Retina (tissue), 1 donor: Measurements from ENCODE around the gene PTPRN2.

ENCODE experiments used
- DNase-seq: peaks from one replicate; pipeline ENCODE4 v3.0.0-alpha.2; 2016

Gene PTPRN2

DNA sequence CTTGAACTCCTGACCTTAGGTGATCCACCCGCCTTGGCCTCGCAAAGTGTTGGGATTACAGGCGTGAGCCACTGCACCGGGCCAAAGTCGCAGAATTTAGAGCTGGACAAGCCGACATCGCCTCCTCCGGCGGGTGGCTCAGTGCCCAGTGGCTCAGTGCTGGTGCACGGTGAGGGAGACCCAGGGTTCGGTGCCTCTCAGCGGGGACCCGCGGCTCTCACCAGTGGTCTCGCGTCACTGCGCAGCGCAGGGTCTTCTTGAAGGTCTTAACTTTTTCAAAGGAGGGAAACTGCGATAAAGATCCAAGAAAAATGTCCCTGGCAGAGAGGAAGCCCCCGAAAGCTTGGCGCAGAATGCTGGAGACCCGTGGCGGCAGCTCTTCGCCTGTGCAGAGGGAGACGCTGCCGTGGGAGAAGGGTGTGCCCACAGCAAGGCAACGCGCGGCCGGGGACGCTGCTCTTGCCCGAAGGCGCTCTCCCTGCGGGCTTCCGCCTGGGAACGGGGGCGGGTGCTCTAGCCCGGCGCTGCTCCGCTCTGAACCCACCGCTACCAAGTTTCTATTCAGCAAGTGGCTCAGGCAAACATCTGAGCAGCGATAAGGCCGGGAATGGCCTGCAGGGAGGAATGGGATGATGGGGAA is 926.5 kb downstream of the PTPRN2 start:
- DNase-seq = no peak

DNA sequence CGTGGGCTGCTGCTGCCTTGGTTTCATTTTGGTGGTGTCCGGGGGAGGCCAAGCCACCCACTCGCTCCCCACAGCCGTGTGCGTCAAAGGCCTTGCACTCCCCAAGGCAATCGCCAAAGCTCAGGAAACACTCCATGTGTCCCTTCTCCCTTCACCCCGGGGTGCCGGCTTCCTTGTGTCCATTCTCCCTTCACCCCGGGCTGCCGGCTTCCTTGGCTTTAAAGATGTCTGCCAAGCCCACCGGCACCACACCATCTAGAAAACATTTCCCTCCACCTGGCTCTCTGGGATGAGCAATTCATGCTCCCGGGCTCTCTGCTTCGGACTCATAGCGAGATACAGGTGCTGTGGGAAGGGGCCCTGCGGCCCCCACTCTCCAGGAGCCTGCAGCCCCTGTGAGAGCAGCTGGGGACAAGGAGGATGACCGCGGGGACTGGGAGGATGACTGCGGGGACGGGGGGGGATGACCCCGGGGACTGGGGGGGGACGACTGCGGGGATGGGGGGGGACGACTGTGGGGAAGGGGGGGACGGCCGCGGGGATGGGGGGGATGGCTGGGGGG is 928.7 kb downstream of the PTPRN2 start:
- no peak for DNase-seq

DNA sequence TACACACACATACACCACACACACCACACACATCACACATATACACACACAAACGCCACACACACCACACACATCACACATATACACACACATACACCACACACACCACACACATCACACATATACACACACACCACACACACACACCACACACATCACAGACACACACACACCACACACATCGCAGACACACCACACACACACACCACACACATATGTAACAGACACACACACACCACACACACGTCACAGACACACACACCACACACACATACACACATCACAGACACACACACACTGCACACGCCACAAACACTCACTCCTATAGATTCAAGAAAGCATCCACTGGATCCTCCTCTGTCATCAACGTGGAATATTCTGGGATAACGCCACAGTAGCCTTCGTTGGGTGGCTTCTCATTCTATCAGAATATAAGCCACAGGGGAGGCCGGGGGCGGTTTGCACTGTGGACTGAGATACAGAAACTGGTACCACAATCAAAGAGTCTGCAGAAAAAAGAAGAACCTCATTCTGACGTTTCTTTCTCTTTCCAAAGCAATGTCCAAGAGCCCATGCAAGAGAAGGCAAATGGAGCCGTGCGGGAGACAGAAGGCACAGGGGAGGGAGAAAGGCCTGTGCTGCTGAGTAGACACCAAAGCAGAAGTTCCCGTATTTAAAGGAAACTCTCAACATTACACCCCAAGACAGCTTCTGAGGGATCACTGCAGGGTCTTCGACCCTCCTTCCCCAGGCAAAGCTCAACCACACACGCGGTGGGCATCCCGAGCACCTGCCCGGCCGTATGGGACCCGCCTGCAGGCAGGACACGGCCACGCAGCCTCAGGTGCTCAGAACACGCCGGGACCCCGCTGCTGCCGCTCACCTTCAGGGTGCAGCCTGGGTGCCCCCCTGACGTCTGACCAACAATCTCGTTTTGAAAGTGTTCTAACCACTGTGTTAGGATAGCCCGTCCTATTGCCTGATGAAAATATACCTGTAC is 929.6 kb downstream of the PTPRN2 start:
- DNase-seq = no peak

DNA sequence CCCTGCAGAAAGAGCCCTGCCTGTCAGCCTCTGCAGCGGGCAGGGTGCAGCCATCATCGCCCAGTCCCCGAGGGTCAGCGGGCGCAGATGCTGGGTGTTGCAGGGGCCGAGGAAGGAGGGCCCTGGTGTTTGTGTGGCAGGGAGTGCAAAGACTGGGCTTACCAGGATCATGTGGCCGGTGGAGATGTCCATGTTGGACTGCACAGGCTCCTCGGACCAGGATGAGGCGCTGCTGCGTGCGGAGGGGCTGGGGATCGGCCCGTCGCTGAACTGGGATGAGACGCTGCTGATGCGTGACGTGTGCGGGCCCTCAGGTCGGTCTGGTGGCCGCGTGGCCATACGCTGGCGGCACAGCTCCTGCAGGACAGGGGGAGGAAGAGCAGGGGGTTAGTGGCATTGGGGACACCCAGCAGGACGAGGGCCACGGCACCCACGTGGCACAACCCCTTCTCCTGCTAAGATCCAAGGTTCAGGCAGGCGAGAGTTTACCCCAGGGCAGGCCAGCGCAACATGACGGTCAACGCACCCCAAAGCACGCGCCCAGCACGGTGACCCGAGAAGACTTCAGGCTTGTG is 931.3 kb downstream of the PTPRN2 start:
- no peak for DNase-seq

DNA sequence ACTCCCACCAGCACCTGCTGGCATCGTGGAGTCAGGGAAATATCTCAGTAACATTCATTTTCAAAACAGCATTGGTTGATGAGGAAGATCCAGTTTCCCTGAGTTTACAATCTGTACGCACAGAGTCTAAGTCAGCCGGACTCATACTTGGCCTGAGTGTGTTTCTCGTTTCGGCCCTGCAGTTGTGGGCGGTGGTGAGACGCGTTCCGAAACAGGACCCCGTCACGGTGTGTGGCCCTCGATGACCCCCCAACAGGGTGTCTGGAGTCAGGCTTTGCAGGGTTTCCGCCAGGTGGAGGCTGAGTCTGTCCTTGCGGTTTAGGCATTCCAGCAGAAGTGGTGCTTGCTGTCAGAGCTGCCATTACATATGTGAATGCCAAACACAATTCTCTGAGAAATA is 933.3 kb downstream of the PTPRN2 start:
- DNase-seq = no peak

DNA sequence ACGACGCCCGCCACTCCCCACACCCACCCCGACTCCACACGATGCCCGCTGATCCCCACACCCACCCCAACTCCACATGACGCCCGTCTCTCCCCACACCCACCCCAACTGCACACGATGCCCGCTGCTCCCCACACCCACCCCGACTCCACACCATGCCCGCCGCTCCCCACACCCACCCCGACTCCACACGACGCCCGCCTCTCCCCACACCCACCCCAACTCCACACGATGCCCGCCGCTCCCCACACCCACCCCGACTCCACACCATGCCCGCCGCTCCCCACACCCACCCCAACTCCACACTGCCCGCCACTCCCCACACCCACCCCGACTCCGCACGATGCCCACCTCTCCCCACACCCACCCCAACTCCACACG is 933.8 kb downstream of the PTPRN2 start:
- no peak for DNase-seq

- no peak for DNase-seq
Observed at GRCh38 chr7:157652954-157653826, 934.4 kb downstream of the PTPRN2 start.

- no peak for DNase-seq
Observed at GRCh38 chr7:157652161-157652953, 935.3 kb downstream of the PTPRN2 start.

DNA sequence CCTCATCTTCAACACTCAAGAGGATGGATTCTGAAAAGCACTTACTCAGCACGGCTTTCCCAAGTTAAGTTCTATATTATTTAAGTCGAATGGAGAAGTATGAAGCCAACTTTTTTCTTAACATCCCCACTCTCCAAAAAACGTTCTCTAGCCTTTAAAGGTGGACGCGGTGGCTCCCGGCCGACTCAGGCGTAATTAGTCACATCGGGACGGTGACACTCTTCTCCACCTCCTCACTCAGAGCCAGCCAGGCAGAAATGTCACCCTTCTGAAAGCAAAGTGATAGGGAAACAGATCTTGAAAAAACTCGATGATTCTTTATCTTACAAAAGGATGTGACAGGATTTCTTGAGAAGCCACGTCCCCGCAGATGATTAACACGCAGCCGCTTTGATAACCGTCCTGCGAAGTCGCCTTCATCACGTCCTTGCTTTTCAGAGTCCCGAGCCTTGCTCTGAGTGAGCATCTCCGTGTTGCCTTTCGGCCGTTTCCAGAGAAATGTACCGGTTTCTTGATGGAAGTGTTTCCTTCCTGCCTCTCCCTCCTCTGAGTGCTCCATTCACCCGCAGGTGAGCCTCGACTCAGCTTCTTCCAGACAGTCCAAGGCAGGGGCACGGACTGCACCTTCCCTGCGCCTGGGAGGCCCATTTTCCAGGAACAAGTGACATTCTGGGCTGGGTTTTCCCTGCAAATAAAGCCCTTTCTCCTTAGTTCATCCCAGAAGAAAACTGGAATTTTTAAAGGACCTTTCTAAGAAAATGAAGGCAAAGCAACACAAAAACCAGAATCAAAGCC is 936.1 kb downstream of the PTPRN2 start:
- DNase-seq = no peak

- DNase-seq = no peak
Observed at GRCh38 chr7:157650801-157651200, 936.8 kb downstream of the PTPRN2 start.

GRCh38 chr7:157650131-157650631 is 937.4 kb downstream of the PTPRN2 start:
- DNase-seq = no peak

GRCh38 chr7:157646551-157646950 is 941.1 kb downstream of the PTPRN2 start:
- no peak for DNase-seq

GRCh38 chr7:157645539-157645938 is 942.1 kb downstream of the PTPRN2 start:
- DNase-seq = no peak

DNA sequence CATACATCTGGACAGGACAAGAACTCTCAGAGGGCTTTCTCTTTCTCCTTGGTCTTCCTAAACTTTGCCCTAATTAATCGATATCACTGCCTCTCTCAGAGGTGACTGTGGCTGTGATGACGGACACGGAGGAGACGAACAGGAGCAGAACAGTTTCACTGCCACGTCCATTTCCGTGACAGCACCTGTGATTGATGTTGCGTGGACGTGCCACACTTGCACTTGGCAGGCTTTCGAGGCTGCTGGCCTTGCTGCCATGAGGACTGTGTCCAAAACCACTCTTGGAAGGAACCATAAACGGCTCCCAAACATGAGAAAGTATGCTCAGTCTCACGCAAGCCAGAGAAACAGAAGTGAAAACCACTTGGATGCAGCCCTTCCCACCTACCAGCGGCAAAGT is 942.7 kb downstream of the PTPRN2 start:
- DNase-seq = no peak

DNA sequence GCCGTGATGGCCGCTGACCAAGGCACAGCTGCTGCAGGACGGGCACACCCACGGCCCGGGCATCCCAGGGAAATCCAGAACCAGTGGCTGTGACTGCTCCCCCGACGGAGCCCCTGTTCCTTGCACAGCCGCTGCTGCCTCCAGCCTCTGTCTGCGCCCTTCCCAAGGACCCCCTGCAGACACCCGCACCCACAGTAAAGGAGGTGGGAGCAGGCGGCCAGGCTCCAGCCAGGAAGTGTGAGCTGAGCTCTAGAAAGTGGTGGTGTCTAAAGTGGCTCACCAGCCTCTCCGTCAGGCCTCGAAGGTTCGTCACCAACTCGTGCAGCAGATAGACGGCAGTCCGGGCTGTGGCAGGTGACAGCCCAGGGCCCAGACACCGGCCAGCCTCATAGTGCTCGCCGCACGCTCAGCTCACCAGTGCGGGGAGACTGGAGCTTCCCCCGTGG is 944.1 kb downstream of the PTPRN2 start:
- no peak for DNase-seq

- DNase-seq = no peak
Observed at GRCh38 chr7:157641866-157642265, 945.8 kb downstream of the PTPRN2 start.

DNA sequence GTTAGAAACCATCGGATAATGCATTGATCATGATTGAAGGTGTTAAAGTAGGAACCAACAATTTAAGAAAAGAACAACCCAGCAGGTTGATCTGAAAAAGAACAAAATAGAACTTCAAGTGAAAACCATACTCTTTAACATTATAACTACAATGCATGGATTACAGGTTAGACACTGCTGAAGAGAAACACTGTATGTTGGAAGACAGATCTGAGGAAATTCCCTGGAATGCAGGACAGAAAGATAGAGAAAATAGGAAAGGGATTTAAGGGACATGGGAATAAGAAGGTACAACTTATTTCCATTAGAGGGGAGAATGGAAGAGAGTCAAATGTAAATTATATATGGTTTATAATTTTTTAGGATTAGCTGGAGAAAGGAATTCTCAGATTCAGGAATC is 947.5 kb downstream of the PTPRN2 start:
- no peak for DNase-seq

- no peak for DNase-seq
Observed at GRCh38 chr7:157638563-157638962, 949.1 kb downstream of the PTPRN2 start.

DNA sequence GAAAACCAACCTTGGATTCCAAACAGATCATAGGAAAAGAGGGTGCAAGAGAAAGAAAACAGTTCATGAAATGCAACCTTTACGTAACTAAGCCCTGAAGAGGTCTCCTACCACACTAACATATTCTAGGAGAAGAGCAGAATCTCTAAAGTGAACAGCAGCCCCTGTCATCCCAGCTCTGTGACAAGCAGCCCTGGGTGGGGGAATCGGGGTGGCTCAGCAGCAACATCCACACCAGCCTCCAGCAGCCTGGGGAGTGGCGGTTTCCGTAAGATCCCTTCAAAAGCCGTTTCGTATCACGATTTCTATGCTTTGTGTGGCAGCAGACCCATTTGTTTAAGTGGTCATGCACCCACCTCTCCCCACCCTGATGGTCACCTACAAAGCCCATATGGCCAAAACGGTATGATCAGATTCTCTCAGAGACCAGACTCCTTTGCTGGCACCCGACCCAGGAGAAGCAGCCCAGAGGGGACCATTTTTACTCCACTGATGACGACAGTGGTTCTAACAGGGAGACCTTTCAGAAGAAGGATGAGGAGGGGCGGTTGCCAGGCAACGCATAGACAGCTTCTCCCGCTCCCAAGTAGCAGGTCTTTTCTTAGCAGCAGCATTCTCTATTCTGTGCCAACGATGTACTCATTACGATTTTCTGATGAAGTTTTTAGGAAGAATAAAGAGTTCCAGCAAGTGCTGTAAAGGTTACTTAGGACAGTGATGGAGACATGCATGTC is 950.2 kb downstream of the PTPRN2 start:
- peak; percentile 50 for DNase-seq

- no peak for DNase-seq
Observed at GRCh38 chr7:157635669-157636068, 952.0 kb downstream of the PTPRN2 start.
